Measurements from ENCODE around the gene UBQLN4.

UBQLN4 gene

GRCh38 chr1:156054500-156055280 lies 1.1 kb upstream of the UBQLN4 start, which contains the start of gene LAMTOR2:
LAMTOR2 (plus strand) TSS chr1:156054782; CDS start chr1:156054890, 108 bp downstream.
- Histone ChIP-seq H3K79me2 (ENCODE audit: low read length) (peaks cover 38% of the 10 kb centered on the region), H3K4me3 (ENCODE audit: low read length) (peak within 1 kb of the TSS; percentile 84), H3K9me3 (replicated peaks; ENCODE audit: insufficient read depth, low read length) (no peaks in the 10 kb centered on the region), H3K27me3 (replicated peaks; ENCODE audit: insufficient read depth, low read length) (no peaks in the 10 kb centered on the region), H3K36me3 (replicated peaks; ENCODE audit: insufficient read depth, low read length) (no peaks in the 10 kb centered on the region), H2AFZ (ENCODE audit: low read length) (peak within 1 kb of the TSS; percentile 91), H3K4me2 (ENCODE audit: low read depth, low read length) (peak within 1 kb of the TSS; percentile 96), H3K4me1 (ENCODE audit: low read length) (peaks cover 11% of the 10 kb centered on the region), H3K27ac (ENCODE audit: low read length) (peak within 1 kb of the TSS; percentile 75), H3K9me2 (replicated peaks; ENCODE audit: insufficient read depth, low read length) (no peaks in the 10 kb centered on the region), H3F3A (ENCODE audit: insufficient read depth, low read length) (peaks cover 5% of the 10 kb centered on the region), H3K9ac (ENCODE audit: low read length) (peak within 1 kb of the TSS; percentile 78), H4K20me1 (ENCODE audit: insufficient read depth, low read length) (no peaks in the 10 kb centered on the region)
- no peak for TF ChIP-seq EZH2phosphoT487 (IDR thresholded peaks at IDR 0.05; ENCODE audit: low read length)
- TF ChIP-seq EZH2 (optimal IDR thresholded peaks at IDR 0.05; ENCODE audit: low read depth, low read length), result no peak
- no peak for TF ChIP-seq CTCF (IDR thresholded peaks at IDR 0.05; ENCODE audit: low read length)
- peak; percentile 99 for DNase-seq

GRCh38 chr1:156052862-156053767 lies 483 bp downstream of the UBQLN4 start:
- H3K27ac ChIP-seq (ENCODE audit: low read length), result peak overlapping the region; percentile 6; the same call in 1 of the 2 replicates
- H3K9me2 ChIP-seq (replicated peaks; ENCODE audit: insufficient read depth, low read length), result no peaks in the 10 kb centered on the region
- peak overlapping the region; percentile 67 for H2AFZ ChIP-seq (ENCODE audit: low read length)
- H3K27me3 ChIP-seq (replicated peaks; ENCODE audit: insufficient read depth, low read length), result no peaks in the 10 kb centered on the region
- peaks cover 38% of the 10 kb centered on the region for H3K79me2 ChIP-seq (ENCODE audit: low read length)
- no peaks in the 10 kb centered on the region for H4K20me1 ChIP-seq (ENCODE audit: insufficient read depth, low read length)
- H3K4me3 ChIP-seq (ENCODE audit: low read length), result peak overlapping the region; percentile 88
- peaks cover 5% of the 10 kb centered on the region for H3F3A ChIP-seq (ENCODE audit: insufficient read depth, low read length)
- H3K9ac ChIP-seq (ENCODE audit: low read length), result peak overlapping the region; percentile 73
- H3K4me1 ChIP-seq (ENCODE audit: low read length), result peaks cover 11% of the 10 kb centered on the region
- no peak for TF ChIP-seq EZH2 (optimal IDR thresholded peaks at IDR 0.05; ENCODE audit: low read depth, low read length)
- peak; percentile 42 for TF ChIP-seq CTCF (IDR thresholded peaks at IDR 0.05; ENCODE audit: low read length)
- peak overlapping the region; percentile 64 for H3K4me2 ChIP-seq (ENCODE audit: low read depth, low read length)
- peak; percentile 75 for DNase-seq
- H3K36me3 ChIP-seq (replicated peaks; ENCODE audit: insufficient read depth, low read length), result no peaks in the 10 kb centered on the region
- no peaks in the 10 kb centered on the region for H3K9me3 ChIP-seq (replicated peaks; ENCODE audit: insufficient read depth, low read length)

GRCh38 chr1:156051011-156051725 lies 2.4 kb downstream of the UBQLN4 start:
- Histone ChIP-seq H3K27ac (ENCODE audit: low read length) (no peak overlapping the region), H3K4me3 (ENCODE audit: low read length) (no peak overlapping the region), H2AFZ (ENCODE audit: low read length) (no peak overlapping the region), H3F3A (ENCODE audit: insufficient read depth, low read length) (peaks cover 5% of the 10 kb centered on the region), H3K9me2 (replicated peaks; ENCODE audit: insufficient read depth, low read length) (no peaks in the 10 kb centered on the region), H4K20me1 (ENCODE audit: insufficient read depth, low read length) (no peaks in the 10 kb centered on the region), H3K9ac (ENCODE audit: low read length) (no peak overlapping the region), H3K27me3 (replicated peaks; ENCODE audit: insufficient read depth, low read length) (no peaks in the 10 kb centered on the region), H3K79me2 (ENCODE audit: low read length) (peaks cover 38% of the 10 kb centered on the region), H3K4me1 (ENCODE audit: low read length) (peaks cover 11% of the 10 kb centered on the region), H3K4me2 (ENCODE audit: low read depth, low read length) (no peak overlapping the region), H3K36me3 (replicated peaks; ENCODE audit: insufficient read depth, low read length) (no peaks in the 10 kb centered on the region), H3K9me3 (replicated peaks; ENCODE audit: insufficient read depth, low read length) (no peaks in the 10 kb centered on the region)
- no peak for TF ChIP-seq EZH2phosphoT487 (IDR thresholded peaks at IDR 0.05; ENCODE audit: low read length)
- no peak for TF ChIP-seq CTCF (IDR thresholded peaks at IDR 0.05; ENCODE audit: low read length)
- no peak for TF ChIP-seq EZH2 (optimal IDR thresholded peaks at IDR 0.05; ENCODE audit: low read depth, low read length)
- no peak for DNase-seq

Data from MM.1S (cell line).